Activated CD4-positive, alpha-beta T cell treated with anti-CD3 and anti-CD28 coated beads, Interleukin-2, Interleukin-6, amounts not matched to agents 100 ng/mL and 50 ng/mL, durations not matched to agents 16 hours and 8 hours (primary cell): Measurements from ENCODE around the gene ACADVL.
"Not testable (repeated sequence)": the region's sequence is repeated elsewhere in the genome, so short reads cannot be mapped to it uniquely, and the experiment has no call there.

Experiments
- DNase-seq: peaks from one replicate; pipeline ENCODE4 v3.0.0-alpha.2; 2020

Gene ACADVL

DNA sequence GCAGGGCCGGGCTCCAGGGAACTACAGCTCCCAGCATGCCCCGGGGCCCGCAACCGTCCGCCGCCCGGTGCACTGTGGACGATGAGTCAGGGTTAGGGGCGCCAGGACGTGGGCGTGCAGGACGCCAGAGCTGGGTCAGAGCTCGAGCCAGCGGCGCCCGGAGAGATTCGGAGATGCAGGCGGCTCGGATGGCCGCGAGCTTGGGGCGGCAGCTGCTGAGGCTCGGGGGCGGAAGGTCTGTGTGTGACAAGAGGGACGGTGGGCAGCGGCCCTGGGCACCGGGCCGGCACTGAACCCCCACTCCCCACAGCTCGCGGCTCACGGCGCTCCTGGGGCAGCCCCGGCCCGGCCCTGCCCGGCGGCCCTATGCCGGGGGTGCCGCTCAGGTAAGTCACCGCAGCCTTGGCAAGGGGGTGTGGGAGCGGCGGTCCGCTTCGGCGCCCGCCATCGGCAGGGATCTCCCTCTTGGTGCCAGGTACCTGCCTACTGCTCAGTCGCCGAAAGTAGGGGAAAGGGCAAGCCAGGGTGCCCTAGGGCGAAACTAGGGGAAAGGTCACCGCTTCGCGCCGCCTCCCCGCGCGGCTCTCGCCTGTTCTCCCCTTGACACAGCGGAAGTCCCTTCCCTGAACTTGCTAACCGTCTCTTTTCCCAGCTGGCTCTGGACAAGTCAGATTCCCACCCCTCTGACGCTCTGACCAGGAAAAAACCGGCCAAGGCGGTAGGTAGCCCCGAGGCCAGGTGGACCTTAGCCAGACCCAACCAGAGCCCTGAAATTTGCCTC lies at the start of gene ACADVL, which contains the start of gene DLG4:
Gene ACADVL (plus strand): TSS at position 127 of the 781 bp plus-strand sequence. CDS start 47 bp downstream, at position 174.
Gene DLG4 (minus strand): TSS at position 25 of the 781 bp plus-strand sequence.
- DNase-seq, result peak; percentile 89

DNA sequence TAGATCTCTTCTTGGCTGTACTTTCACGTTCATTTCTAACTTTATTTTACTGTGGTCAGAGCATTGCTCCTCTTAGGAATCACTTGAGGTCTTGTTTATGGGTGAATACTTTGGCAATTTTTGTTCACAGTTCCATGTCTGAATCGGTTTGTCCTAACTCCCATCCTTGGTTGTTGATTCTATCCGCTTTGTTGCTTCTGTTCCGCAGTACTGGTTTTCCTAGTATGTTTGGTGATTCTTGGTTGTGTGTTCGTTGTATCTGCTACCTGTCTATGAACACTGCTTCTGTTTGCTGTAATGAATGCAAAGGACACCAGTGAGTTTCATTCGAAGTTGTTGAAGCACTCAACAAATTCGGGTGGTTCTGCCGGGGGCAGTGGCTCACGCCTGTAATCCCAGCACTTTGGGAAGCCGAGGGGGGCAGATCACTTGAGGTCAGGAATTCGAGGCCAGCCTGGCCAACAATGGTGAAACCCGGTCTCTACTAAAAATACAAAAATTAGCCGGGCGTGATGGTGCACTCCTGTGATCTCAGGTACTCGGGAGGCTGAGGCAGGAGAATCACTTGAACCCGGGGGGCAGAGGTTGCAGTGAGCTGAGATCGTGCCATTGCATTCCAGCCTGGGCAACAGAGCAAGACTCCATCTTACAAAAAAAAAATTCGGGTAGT lies 47.1 kb upstream of the ACADVL start:
- DNase-seq, result not testable (repeated sequence)

DNA sequence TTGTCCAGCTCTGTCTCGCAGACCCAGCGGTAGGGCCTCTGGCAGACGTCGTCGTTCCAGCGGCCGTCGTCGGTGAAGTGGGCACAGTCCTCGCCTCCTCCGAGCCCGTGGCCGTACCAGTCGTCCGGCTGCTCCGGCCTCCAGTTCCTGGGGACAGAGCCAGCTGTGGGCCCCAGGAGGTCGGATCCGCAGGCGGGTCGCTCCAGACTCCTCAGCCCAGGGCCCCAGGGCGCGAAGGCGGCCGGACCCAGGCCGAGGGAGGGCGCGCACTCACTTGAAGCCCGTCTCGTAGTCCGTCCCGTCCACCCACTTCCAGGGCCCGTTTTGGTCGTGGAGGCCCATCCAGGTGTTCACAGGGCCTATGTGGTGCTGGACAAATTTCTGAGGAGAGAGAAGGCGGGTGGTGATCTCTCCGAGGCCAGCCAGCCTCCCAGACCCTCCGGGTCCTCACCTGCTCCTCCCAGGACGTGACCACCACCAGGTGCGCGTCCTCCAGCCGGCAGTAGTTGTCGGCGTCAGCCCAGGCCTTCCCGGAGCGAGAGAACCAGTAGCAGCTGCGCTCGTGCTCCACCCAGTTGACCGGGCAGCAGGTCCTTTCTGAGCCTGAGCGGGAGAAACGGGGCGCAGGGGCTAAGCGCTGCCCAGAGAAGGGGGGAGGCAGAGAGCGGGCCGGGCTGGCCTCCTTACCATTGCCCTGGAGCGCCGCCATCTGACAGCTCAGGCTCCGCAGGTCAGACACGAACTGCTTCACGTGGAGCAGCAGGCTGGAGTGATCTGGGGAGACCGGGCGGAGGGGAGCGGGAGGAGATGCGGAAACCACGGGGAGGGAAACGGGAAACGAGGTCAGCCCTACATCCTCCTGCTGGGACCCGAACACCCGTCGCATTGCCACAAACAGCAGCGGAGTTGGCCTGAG lies 45.8 kb upstream of the ACADVL start:
- peak; percentile 28 for DNase-seq

DNA sequence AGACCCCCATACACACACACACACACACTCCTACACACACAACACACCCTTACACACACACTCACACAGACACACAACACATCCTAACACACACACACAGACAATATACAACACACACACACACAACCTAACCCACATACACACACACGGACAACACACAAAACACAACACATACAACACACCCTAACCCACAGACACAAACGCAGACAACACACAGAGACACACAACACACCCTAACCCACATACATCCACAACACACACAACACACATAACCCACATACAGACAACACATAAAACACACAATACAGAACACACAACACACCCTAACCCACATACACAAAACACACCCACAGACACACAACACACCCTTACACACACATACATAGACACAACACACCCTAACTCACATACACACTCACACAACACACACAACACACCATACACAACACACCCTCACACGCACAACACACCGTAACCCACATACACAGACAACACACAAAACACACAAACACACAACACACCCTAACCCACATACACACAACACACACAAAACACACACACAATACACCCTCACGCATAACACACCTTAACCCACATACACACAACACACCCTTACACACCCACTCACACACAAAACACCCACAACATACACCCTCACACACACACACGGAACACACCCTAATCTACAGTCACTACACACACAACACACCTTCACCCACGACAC lies 45.0 kb upstream of the ACADVL start:
- no peak for DNase-seq

DNA sequence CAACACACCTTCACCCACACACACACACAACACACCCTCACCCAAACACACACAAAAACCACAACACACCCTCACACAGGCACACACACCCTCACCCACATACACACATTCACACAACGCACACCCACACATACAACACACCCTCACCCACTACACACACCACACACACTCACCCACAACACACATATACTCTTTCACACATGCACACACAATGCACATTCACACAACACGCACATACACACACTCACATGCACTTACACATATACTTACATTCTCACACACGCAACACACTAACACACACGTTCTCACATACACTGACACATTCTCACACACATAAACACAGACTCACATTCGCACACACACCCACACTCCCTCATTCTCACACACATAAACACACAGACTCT lies 44.4 kb upstream of the ACADVL start:
- DNase-seq, result no peak

DNA sequence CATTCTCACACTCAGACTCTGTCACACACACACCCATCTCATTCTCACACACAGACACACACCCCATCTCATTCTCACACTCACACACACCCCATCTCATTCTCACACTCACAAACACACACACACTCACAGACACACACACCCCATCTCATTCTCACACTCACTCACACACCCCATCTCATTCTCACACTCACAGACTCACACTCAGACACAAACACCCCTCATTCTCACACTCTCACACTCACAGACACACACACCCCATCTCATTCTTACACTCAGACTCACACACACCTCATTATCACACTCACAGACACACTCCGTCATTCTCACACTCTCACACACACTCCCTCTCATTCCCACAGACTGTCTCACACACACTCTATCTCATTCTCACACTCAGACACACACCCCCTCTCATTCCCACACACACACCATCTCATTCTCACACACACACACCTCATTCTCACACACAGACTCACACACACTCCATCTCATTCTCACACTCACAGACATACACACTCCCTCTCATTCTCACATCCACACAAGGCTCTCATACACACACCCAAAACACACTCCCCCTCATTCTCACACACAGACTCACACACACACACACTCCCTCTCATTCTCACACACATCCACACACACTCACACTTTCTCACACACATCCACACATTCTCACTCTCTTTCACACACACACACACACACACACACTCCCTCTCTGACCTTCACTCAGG lies 43.5 kb upstream of the ACADVL start:
- DNase-seq, result no peak

DNA sequence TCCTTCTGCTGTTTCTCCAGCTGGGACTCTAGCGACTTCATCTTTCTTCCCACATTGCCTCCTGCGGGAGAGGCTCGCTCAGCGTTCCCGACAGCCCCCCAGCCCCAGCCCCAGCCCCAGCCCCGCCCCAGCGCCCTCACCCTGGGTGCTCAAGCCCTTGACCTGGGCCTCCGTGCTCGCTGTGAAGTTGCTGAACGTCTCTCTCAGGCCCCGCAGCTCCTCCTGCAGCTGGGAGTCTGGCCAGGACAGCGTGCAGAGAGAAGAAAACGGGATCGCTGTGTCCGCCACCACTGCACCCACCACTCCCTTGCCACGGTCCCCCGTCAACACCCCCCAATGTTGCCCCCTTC lies 42.9 kb upstream of the ACADVL start:
- no peak for DNase-seq

DNA sequence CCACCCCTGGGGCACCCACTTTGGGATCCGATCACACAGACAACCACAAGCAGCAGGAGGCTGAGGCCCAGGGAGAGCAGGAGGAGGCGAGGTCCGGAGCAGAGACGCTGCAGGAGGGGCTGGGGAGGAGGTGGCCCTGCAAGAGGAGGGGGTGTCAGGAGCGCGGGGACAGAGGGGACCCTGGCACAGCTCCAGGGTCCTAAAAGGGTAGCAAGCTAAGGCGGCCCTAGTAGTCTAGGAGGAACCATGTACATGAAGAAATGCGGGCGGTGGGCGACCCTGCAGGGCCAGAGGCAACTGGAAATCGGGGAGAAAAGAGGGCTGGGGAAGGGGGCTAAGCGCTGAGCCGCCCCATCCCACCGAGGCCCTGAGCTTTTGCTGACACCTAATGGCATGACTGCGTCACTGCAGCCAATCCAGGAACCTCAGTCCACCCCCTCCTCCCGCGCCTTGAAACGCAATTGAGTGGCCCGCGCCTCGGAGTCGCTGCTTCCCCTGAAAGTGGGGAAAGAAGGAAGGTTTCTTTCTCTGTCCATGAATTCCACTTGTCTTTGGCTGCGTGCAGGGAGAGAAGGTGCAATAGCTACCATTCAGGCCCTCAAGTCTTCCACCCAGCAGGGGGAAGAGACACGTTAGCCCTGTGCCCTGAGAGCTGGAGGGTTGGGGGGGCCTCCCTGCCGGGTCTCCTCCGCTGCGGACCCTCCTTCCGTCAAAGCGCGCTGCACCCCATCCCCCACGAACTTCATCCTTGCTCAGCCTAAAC lies 42.4 kb upstream of the ACADVL start:
- peak; percentile 71 for DNase-seq

DNA sequence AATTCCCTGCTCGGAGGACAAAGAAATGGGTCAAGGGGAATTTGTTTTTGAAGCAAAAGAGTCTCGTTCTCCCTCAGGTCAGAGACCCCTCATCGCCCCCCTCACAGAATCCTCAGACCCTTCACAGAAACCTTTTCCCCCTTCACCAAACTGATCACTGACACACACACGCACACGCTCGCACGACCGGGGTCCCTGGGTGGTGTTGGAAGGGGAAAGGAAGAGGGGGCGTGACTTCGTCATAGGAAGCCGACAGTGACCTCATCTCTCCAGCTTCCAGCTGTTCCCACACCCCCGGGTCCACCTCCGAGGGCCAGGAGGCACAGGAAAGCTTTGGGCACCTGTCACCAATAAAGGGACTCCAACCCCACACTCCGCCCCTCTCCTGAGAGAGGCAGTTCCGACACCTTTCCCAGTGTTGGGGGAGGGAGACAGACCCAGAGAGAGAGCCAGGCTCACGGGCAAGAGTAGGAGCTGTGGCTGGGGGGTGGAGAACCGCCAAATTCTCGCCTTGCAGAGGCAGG lies 41.7 kb upstream of the ACADVL start:
- no peak for DNase-seq

DNA sequence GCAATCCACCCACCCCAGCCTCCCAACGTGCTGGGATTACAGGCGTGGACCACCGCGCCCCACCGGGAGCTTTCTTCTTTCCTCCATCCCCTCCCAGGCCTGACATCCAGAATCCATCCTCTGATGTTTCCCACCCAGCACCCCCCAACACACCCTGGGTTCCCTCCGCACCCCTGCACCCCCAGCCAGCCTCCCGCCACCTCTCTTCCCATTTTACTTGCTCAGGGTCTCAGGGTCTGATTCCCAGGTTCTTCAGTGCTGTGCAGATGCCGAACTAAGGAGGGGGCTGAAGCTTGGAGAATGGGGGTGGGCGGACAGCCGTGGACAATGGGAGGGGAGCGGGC lies 40.8 kb upstream of the ACADVL start:
- no peak for DNase-seq

DNA sequence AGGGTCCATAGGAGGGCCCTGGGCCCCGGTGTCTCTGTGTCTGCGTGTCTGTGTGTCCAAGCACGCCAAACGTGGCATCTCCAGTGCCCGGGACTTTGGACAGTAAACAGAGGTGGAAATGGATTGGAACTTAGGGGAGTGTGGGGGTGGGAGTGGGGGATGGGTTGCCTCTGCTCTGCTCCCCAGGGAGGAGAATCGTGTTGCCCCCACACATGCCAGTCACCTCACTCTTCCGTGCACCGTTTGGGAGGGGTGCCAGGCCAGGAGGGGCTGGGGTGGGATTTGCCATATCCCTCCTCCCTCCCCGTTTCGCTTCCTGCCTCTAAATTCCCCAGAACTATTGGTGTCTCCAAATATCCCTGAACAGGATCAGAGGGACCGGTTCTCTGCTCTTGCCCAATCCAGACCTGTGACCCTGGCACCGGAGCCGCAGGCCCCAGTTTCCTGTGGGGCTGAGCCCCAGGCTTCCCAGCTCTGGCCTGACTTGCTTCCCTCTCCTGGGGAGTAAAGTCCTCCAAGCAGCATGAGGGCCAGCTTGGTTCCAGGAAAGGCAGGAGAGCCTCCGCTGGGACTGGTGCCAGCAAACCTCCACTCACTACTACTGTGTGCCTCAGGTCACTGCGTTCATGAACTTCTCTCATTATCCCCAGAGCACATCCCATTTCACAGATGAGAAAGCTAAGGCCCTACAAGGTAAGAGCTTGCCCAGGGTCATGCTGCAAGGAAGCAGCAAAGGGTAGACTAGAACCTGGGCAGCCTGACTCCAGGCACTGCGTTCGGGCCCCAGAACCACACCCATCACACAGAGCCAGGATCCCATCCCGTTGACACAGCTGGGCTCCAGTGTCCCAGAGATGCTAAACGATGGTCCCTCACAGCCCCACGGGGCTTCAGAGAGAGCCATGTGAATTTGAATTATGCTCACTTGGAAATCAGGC lies 40.2 kb upstream of the ACADVL start, which contains the start of gene ASGR1:
Gene ASGR1 (minus strand): TSS at position 54 of the 938 bp plus-strand sequence. CDS start 807 bp downstream, outside the sequence.
- no peak for DNase-seq

DNA sequence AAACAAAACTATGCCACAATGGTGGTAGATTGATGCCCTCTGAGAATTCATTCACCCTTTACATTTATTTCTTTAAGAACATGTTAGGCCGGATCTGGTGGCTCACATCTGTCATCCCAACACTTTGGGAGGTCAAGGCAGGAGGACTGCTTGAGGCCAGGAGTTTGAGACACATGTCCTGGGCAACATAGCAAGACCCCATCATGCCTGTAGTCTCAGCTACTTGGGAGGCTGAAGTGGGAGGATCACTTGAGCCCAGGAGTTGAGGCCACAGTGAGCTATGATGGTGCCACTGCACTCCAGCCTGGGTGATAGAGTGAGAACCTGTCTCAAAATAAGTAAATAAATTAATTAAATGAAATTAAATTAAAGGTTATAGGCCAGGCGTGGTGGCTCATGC lies 37.6 kb upstream of the ACADVL start:
- DNase-seq, result not testable (repeated sequence)

DNA sequence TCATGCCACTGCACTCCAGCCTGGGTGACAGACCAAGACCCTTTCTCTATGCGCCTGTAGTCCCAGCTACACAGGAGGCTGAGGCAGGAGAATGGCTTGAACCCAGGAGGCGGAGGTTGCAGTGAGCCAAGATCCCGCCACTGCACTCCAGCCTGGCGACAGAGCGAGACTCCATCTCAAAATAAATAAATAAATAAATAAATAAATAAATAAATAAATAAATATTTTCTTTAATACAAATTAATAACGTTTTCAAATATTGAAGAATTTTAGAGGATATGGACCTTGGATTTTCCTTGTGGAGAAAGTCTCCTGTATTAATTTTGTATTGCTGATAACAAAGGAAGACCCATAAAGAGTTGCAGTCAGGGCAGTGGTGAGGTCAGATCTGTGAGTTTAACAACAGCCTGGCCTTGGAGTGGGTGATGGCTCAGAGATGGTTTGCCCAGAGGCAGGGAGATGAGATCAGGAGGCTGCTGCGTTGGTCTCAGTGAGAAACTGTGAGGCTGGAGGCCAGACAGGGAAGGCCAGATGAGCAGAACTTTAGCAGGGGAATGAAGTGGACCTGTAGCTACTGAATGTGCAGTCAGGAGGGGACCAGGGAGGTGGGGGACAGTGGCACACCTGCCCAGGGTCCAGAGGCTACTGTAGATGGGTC lies 36.2 kb upstream of the ACADVL start:
- DNase-seq, result no peak

DNA sequence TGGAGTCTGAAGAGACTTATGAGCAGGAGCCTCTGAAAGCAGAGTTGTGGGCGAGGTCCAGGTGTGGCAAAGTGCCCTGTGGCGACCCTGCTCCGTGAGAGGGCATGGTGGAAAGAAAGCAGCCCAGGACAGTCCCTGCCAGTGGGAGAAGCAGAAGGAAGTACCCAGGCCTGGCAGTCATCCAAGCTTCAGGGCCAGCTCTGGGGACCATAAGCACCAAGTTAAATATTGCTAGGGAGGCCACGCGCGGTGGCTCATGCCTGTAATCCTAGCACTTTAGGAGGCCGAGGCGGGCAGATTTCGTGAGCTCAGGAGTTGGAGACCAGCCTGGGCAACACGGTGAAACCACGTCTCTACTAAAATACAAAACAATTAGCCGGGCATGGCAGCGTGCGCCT lies 35.6 kb upstream of the ACADVL start:
- no peak for DNase-seq

DNA sequence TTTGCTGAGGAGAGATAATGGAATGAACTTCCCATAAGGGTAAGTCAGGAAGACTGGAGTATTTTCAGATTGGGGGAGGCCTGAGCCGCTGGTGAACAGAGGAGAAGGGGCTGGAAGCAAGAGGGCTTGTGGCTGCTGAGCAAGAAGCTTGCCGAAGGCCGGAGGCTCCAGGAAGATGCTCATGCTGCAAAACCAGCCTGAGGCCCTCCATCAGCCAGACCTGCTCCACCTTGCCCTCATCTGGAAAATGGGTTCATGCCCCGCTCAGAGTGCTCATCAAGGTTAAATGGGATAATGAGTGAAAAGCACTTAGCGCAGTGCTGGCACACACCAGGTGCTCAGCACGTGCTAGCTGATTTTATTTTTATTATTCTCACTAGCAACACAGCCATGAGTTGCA lies 35.1 kb upstream of the ACADVL start:
- DNase-seq, result no peak

DNA sequence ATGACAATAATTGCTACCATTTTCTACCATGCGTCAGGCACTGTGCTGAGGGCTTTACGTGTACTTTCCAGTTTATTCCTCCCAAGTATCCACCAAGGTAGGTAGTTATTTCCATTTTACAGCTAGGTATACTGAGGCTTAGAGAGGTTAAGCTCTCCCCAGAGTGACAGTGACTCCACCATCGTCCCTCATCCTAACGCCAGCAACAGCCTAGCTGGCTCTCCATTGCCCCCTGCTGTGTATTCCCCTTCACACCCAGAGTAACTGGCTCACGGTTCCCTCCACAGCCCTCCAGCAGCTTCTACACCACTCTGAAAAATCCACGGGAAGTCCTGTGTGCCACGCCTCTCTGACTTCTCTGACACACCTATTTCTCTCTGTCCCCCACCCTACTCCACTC lies 33.5 kb upstream of the ACADVL start:
- DNase-seq, result peak; percentile 12

DNA sequence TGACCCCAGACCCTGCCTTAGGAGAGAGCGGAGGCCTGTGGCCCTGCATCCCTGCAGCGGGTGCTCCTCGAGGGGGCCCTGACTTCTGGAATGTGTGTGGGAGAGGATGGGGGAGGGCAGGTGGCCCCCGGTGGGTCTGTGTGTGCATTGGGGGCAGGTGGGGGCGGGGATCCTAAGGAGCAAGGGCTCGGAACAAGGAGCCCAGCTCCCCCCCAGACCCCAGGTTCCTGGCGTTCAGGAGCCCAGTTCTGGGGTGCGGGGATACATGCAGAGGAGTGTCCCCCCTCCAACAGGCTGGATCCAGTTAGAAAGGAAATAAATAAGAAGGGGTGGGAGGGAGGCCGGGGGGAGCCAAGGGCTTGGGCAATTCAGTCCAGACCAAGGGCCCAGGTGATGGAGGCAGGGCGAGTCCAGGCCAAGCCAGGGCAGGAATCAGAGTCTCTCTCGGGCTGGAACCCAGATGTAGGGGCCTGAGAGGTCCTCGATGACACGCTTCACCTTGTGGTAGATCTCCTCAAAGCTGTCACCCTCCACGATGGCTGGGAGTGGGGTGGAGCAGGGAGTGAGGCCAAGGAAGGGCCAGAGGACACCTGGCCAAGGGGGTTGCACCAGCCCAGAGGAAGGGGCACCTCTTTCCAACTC lies 29.3 kb upstream of the ACADVL start:
- no peak for DNase-seq

DNA sequence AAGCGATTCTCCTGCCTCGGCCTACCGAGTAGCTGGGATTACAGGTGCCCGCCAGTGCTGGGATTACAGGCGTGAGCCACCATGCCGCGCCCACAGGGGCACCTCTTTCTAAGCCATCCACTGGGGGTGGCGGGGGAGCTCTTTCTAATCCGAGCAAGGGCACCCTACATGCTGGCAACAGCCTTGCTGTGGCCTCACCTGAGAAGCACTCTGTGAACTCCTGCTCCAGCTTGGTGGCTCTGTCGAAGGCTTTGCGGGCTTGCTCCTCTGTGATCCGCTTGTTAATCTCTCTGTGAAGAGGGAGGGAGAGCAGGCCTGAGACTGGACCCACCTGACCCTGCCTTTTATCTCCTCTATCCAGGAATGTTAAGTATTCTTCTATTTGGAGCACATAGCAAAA lies 28.7 kb upstream of the ACADVL start:
- no peak for DNase-seq
